IMR-90 (cell line): ENCODE measurements around the gene EML6. TPM values are rescaled to one million over a fixed set of nuclear protein-coding genes. Genes with fewer than 3 reads are reported as not detected.

Experiments used
- ATAC-seq: fragments of 200-7000 bp; cut with Tn5 transposase; 2 replicates; pipeline ENCODE4 v1.9.1; 2020; ENCODE audit warnings: low read depth, mild to moderate bottlenecking, moderate library complexity
- BruUV-seq: library from RNA; stranded (reverse); fragments of 400-500 nt; replicated peaks from 2 replicates; lab custom pipeline; 2021; lab: Mats Ljungman, UMichigan
- CTCF ChIA-PET: fragments of 300-600 bp; formaldehyde crosslinking; extraction: SDS; loops from one replicate; lab custom pipeline; 2021; ENCODE audit warnings: antibody characterized with exemption; lab: Yijun Ruan, JAX
- POLR2A ChIA-PET: fragments of 300-600 bp; sonication (Branson Sonifier 250); formaldehyde crosslinking; loops from one replicate; lab custom pipeline; 2022; ENCODE audit warnings: antibody characterized with exemption; ENCODE audit not compliant: unreplicated experiment; lab: Charles Lee
- DNase-seq: peaks from one replicate; pipeline ENCODE4 v3.0.0; 2013
- H2AFZ ChIP-seq: replicated peaks from 2 replicates; pipeline ENCODE3; 2013; ENCODE audit warnings: low read length, mild to moderate bottlenecking; ENCODE audit not compliant: poor library complexity
- H2AK5ac ChIP-seq: 2 replicates; pipeline ENCODE4 v1.6.1; 2013; ENCODE audit warnings: low read depth, low read length, inconsistent platforms
- H2AK9ac ChIP-seq: replicated peaks from 2 replicates; pipeline ENCODE3; 2013; ENCODE audit warnings: mild to moderate bottlenecking, low read depth, low read length, moderate library complexity; ENCODE audit not compliant: poor library complexity
- H2BK120ac ChIP-seq: 2 replicates; pipeline ENCODE4 v1.6.1; 2013; ENCODE audit warnings: low read depth, low read length, inconsistent platforms
- H2BK15ac ChIP-seq: 3 replicates; pipeline ENCODE4 v1.6.1; 2013; ENCODE audit warnings: low read depth, low read length, inconsistent platforms
- H2BK20ac ChIP-seq: 2 replicates; pipeline ENCODE4 v1.6.1; 2013; ENCODE audit warnings: low read depth, mild to moderate bottlenecking, inconsistent platforms, low read length, moderate library complexity
- H2BK5ac ChIP-seq: 2 replicates; pipeline ENCODE4 v1.6.1; 2013; ENCODE audit warnings: mild to moderate bottlenecking, low read depth, low read length, inconsistent platforms; ENCODE audit not compliant: poor library complexity, severe bottlenecking
- H3K14ac ChIP-seq: replicated peaks from 2 replicates; pipeline ENCODE4 v1.6.1; 2013; ENCODE audit warnings: low read depth, low read length, inconsistent platforms
- H3K18ac ChIP-seq: 2 replicates; pipeline ENCODE4 v1.6.1; 2013; ENCODE audit warnings: low read depth, low read length, control low read depth
- H3K23ac ChIP-seq: 2 replicates; pipeline ENCODE4 v1.6.1; 2013; ENCODE audit warnings: low read depth, low read length, inconsistent platforms
- H3K27ac ChIP-seq: 2 replicates; pipeline ENCODE4 v1.5.1; 2013; ENCODE audit warnings: mild to moderate bottlenecking, control low read depth, low read length; ENCODE audit not compliant: insufficient read depth
- H3K27me3 ChIP-seq: 2 replicates; pipeline ENCODE4 v1.6.1; 2013; ENCODE audit warnings: low read length; ENCODE audit not compliant: control insufficient read depth, insufficient read depth
- H3K36me3 ChIP-seq: 2 replicates; pipeline ENCODE4 v1.6.1; 2013; ENCODE audit warnings: low read length, mixed read lengths; ENCODE audit not compliant: control insufficient read depth, insufficient read depth
- H3K4ac ChIP-seq: 2 replicates; pipeline ENCODE4 v1.6.1; 2013; ENCODE audit warnings: low read depth, low read length, inconsistent platforms
- H3K4me1 ChIP-seq: 2 replicates; pipeline ENCODE4 v1.6.1; 2013; ENCODE audit warnings: low read length, mixed read lengths; ENCODE audit not compliant: control insufficient read depth, insufficient read depth
- H3K4me2 ChIP-seq: 2 replicates; pipeline ENCODE4 v1.6.1; 2013; ENCODE audit warnings: low read depth, mild to moderate bottlenecking, control low read depth, low read length, moderate library complexity
- H3K4me3 ChIP-seq: 2 replicates; pipeline ENCODE4 v1.5.1; 2013; ENCODE audit warnings: low read depth, mild to moderate bottlenecking, control low read depth, low read length, moderate library complexity; ENCODE audit not compliant: insufficient read depth
- H3K56ac ChIP-seq: 2 replicates; pipeline ENCODE4 v1.6.1; 2013; ENCODE audit warnings: low read length, inconsistent platforms; ENCODE audit not compliant: insufficient read depth; ENCODE audit errors: extremely low read depth
- H3K79me1 ChIP-seq, 2 experiments: 2 replicates each; pipeline ENCODE4 v1.6.1; 2013; ENCODE audit warnings: low read length in 2 of 2, inconsistent platforms in 1 of 2, low read depth in 1 of 2
- H3K9ac ChIP-seq: 2 replicates; pipeline ENCODE4 v1.6.1; 2013; ENCODE audit warnings: low read depth, low read length, control low read depth
- H3K9me1 ChIP-seq: 2 replicates; pipeline ENCODE4 v1.6.1; 2013; ENCODE audit warnings: low read length, inconsistent platforms; ENCODE audit not compliant: insufficient read depth
- H3K9me3 ChIP-seq: 2 replicates; pipeline ENCODE4 v1.6.1; 2013; ENCODE audit warnings: low read length; ENCODE audit not compliant: control insufficient read depth, insufficient read depth
- H4K20me1 ChIP-seq: 2 replicates; pipeline ENCODE4 v1.6.1; 2013; ENCODE audit warnings: low read length, inconsistent platforms; ENCODE audit not compliant: insufficient read depth
- H4K5ac ChIP-seq: 2 replicates; pipeline ENCODE4 v1.6.1; 2013; ENCODE audit warnings: mild to moderate bottlenecking, low read depth, low read length, control low read depth
- H4K8ac ChIP-seq, 2 experiments: 2 replicates each; pipeline ENCODE4 v1.6.1; 2013; ENCODE audit warnings: low read depth in 2 of 2, low read length in 2 of 2, control low read depth in 1 of 2, inconsistent platforms in 1 of 2
- H4K91ac ChIP-seq: 2 replicates; pipeline ENCODE4 v1.6.1; 2013; ENCODE audit warnings: low read depth, low read length, inconsistent platforms; ENCODE audit not compliant: insufficient read depth
- BHLHE40 ChIP-seq: fragments of 150-350 bp; IDR thresholded peaks from 2 replicates; pipeline ENCODE4 v1.6.1; 2016; ENCODE audit warnings: mild to moderate bottlenecking, low read depth, low read length
- CEBPB ChIP-seq: IDR thresholded peaks from 2 replicates; pipeline ENCODE4 v1.6.1; 2012; ENCODE audit warnings: low read depth, low read length, improper control_type of control experiment
- CHD1 ChIP-seq: IDR thresholded peaks from 2 replicates; pipeline ENCODE4 v1.6.1; 2012; ENCODE audit warnings: low read depth, low read length, improper control_type of control experiment
- CTCF ChIP-seq: conservative IDR thresholded peaks from 2 replicates; pipeline ENCODE4 v1.5.1; 2012; ENCODE audit warnings: mild to moderate bottlenecking, low read depth, low read length, improper control_type of control experiment
- ELK1 ChIP-seq: fragments of 150-350 bp; IDR thresholded peaks from 2 replicates; pipeline ENCODE4 v1.6.1; 2016; ENCODE audit warnings: low read depth, mild to moderate bottlenecking, low read length, moderate library complexity, borderline replicate concordance
- FOS ChIP-seq: fragments of 150-350 bp; IDR thresholded peaks from 2 replicates; pipeline ENCODE4 v1.6.1; 2016; ENCODE audit warnings: low read depth, low read length
- MAFK ChIP-seq: IDR thresholded peaks from 2 replicates; pipeline ENCODE4 v1.6.1; 2012; ENCODE audit warnings: low read depth, low read length, improper control_type of control experiment
- MXI1 ChIP-seq: IDR thresholded peaks from 2 replicates; pipeline ENCODE4 v1.6.1; 2012; ENCODE audit warnings: low read depth, mild to moderate bottlenecking, low read length, moderate library complexity, borderline replicate concordance
- NFE2L2 ChIP-seq: fragments of 150-350 bp; IDR thresholded peaks from 2 replicates; pipeline ENCODE4 v1.6.1; 2016; ENCODE audit warnings: low read depth, mild to moderate bottlenecking, low read length
- POLR2A ChIP-seq: IDR thresholded peaks from 2 replicates; pipeline ENCODE4 v1.6.1; 2012; ENCODE audit warnings: mild to moderate bottlenecking, low read depth, low read length
- RFX5 ChIP-seq: IDR thresholded peaks from 2 replicates; pipeline ENCODE4 v1.8.0; 2012; ENCODE audit warnings: low read depth, mild to moderate bottlenecking, low read length, moderate library complexity
- SMC3 ChIP-seq: fragments of 150-350 bp; IDR thresholded peaks from 2 replicates; pipeline ENCODE4 v1.6.1; 2016; ENCODE audit warnings: low read depth, mild to moderate bottlenecking, antibody characterized with exemption, low read length, moderate library complexity
- USF2 ChIP-seq: fragments of 150-350 bp; IDR thresholded peaks from 2 replicates; pipeline ENCODE4 v1.6.1; 2017; ENCODE audit warnings: mild to moderate bottlenecking, antibody characterized with exemption, low read length, low read depth
- WGBS, 2 experiments: methylation state at CpG; one replicate each; pipeline versions ENCODE4 v1.1.5 to v1.1.7; 2013; ENCODE audit warnings: missing lambda C conversion rate in 2 of 2; ENCODE audit not compliant: insufficient read length in 1 of 2; ENCODE audit errors: extremely low coverage in 2 of 2; 5-methylcytosine and 5-hydroxymethylcytosine counted together
- dilution Hi-C: fragments of 300-500 bp; cut with HindIII; formaldehyde crosslinking; loops from one replicate; pipeline ENCODE4 v1.14.3; 2018; ENCODE audit warnings: low sequenced_read_pairs; ENCODE audit not compliant: unreplicated experiment
- in situ Hi-C: fragments of 300-500 bp; cut with MboI; formaldehyde crosslinking; loops from 3 replicates; pipeline ENCODE4 v1.14.3; 2019; ENCODE audit warnings: low sequenced_read_pairs, inconsistent platforms, mixed read lengths
- intact Hi-C: fragments of 100-400 bp; cut with micrococcal nuclease; formaldehyde crosslinking; loops from 2 replicates; pipeline ENCODE4 v1.10.0; 2022
- polyA plus RNA-seq, 3 experiments: library from polyadenylated mRNA; depleted of rRNA; stranded (reverse); fragments of >200 nt; gene quantifications; 2 replicates each; pipeline ENCODE4 v1.2.3, GENCODE V29; 2012; ENCODE audit warnings: low replicate concordance in 1 of 3
- total RNA-seq: library from RNA; depleted of rRNA; stranded (reverse); fragments of >200 nt; gene quantifications from 2 replicates; pipeline ENCODE4 v1.2.3, GENCODE V29; 2012

The EML6 gene
- total and polyA plus RNA-seq, 2 of the 4 experiments (the other 2 are of a cell fraction), result 0.18 to 0.19 TPM

GRCh38 chr2:54969940-54970338 is 246.5 kb downstream of the EML6 start (continued):
- no peak for TF ChIP-seq USF2

GRCh38 chr2:54975175-54975574 is 251.7 kb downstream of the EML6 start:
- no peak overlapping the region for H2AK9ac ChIP-seq
- no peak overlapping the region for H3K4ac ChIP-seq
- no peak overlapping the region for H2BK20ac ChIP-seq
- DNase-seq (no peak), ATAC-seq (no peak)
- H3K23ac ChIP-seq, result no peak overlapping the region
- in situ Hi-C loops (no loop called here), dilution Hi-C loops (no loop called here), intact Hi-C loops (no loop called here)
- no peak overlapping the region for H4K5ac ChIP-seq
- no peak overlapping the region for H3K56ac ChIP-seq
- POLR2A ChIA-PET, result no interaction called here
- no peak overlapping the region for H2AFZ ChIP-seq
- CTCF ChIA-PET, result no interaction called here
- H4K20me1 ChIP-seq, result peaks cover 97% of the 10 kb centered on the region
- no peak overlapping the region for H2BK15ac ChIP-seq
- no peak overlapping the region for H4K8ac ChIP-seq
- no peak overlapping the region for H2BK120ac ChIP-seq
- H3K4me1 ChIP-seq, result peaks cover 16% of the 10 kb centered on the region
- no peak overlapping the region for H4K91ac ChIP-seq
- BruUV-seq, result no TSS peak
- H2BK5ac ChIP-seq, result no peak overlapping the region
- no peak overlapping the region for H3K9ac ChIP-seq
- H3K79me1 ChIP-seq, result peaks cover 21 to 73% of the 10 kb centered on the region in 2 experiments
- no peak overlapping the region for H3K14ac ChIP-seq
- H3K4me2 ChIP-seq, result no peak overlapping the region
- no peaks in the 10 kb centered on the region for H3K27me3 ChIP-seq
- WGBS, 2 experiments, result 100% methylated on average over 1 of the region's 2 CpGs; no CpG with 5 or more reads in 1 of the 2 experiments
- no peak overlapping the region for H3K27ac ChIP-seq
- no peaks in the 10 kb centered on the region for H3K9me3 ChIP-seq
- H3K4me3 ChIP-seq, result no peak overlapping the region
- peaks cover 23% of the 10 kb centered on the region for H3K36me3 ChIP-seq
- no peak overlapping the region for H2AK5ac ChIP-seq
- H3K18ac ChIP-seq, result no peak overlapping the region
- H3K9me1 ChIP-seq, result peaks cover 19% of the 10 kb centered on the region
- TF ChIP-seq POLR2A (no peak), NFE2L2 (no peak), RFX5 (no peak), MAFK (no peak), CTCF (no peak), CEBPB (no peak), SMC3 (no peak), BHLHE40 (no peak), ELK1 (no peak), USF2 (no peak), MXI1 (no peak), CHD1 (no peak), FOS (no peak)
